ENCODE data around the gene TRPM4.

Gene TRPM4

DNA sequence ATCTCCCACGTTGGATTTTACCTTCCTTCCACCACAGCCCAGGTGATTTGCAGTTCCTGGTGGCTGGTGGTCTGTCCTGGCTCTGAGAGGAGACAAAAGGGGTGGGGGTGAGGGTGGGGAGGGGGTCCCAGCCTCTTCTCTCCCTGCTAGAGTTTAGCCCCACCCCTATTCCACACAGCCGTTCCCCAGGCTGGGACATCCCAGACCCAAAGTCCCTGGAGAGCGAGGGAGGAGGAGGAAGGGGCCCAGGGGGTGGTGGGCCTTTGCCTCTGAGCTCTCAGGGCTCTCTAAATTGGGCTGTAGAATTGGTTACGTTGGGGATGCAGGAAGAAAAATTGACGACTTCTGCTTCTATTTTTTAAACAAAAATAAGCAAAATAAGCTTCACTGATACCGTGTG is 85.5 kb downstream of the TRPM4 start:
- H3K27ac ChIP-seq (ENCODE audit: low read length), result no peak overlapping the region
- H3K27me3 ChIP-seq (ENCODE audit: insufficient read depth, low read length, poor library complexity), result no peaks in the 10 kb centered on the region
- no peak for TF ChIP-seq EZH2 (IDR thresholded peaks at IDR 0.05; ENCODE audit: borderline replicate concordance, low read depth, low read length, severe bottlenecking)
- TF ChIP-seq, protein P1, sequence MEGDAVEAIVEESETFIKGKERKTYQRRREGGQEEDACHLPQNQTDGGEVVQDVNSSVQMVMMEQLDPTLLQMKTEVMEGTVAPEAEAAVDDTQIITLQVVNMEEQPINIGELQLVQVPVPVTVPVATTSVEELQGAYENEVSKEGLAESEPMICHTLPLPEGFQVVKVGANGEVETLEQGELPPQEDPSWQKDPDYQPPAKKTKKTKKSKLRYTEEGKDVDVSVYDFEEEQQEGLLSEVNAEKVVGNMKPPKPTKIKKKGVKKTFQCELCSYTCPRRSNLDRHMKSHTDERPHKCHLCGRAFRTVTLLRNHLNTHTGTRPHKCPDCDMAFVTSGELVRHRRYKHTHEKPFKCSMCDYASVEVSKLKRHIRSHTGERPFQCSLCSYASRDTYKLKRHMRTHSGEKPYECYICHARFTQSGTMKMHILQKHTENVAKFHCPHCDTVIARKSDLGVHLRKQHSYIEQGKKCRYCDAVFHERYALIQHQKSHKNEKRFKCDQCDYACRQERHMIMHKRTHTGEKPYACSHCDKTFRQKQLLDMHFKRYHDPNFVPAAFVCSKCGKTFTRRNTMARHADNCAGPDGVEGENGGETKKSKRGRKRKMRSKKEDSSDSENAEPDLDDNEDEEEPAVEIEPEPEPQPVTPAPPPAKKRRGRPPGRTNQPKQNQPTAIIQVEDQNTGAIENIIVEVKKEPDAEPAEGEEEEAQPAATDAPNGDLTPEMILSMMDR (IDR thresholded peaks at IDR 0.05; ENCODE audit: borderline replicate concordance, extremely low read depth, low read length, poor library complexity, severe bottlenecking), result no peak
- no peak overlapping the region for H3K4me3 ChIP-seq (ENCODE audit: low read depth in 1 of 2, low read length in 2 of 2)
- no peaks in the 10 kb centered on the region for H3K79me2 ChIP-seq (ENCODE audit: insufficient read depth, low read length)
- DNase-seq (no peak), ATAC-seq (ENCODE audit: insufficient read depth, low read depth) (no peak)
- no peak overlapping the region for H3K4me2 ChIP-seq (ENCODE audit: insufficient read depth, low read length)
- H3K9me3 ChIP-seq (ENCODE audit: insufficient read depth, low read length, severe bottlenecking), result no peaks in the 10 kb centered on the region
- no peaks in the 10 kb centered on the region for H3K36me3 ChIP-seq (ENCODE audit: insufficient read depth, low read length)
- no peak overlapping the region for H3K9ac ChIP-seq (ENCODE audit: low read depth, low read length)
- H3K4me1 ChIP-seq (ENCODE audit: insufficient read depth, low read length), result no peaks in the 10 kb centered on the region
- no peak overlapping the region for H2AFZ ChIP-seq (ENCODE audit: low read depth, low read length)
- no peaks in the 10 kb centered on the region for H4K20me1 ChIP-seq (ENCODE audit: insufficient read depth, low read length)

DNA sequence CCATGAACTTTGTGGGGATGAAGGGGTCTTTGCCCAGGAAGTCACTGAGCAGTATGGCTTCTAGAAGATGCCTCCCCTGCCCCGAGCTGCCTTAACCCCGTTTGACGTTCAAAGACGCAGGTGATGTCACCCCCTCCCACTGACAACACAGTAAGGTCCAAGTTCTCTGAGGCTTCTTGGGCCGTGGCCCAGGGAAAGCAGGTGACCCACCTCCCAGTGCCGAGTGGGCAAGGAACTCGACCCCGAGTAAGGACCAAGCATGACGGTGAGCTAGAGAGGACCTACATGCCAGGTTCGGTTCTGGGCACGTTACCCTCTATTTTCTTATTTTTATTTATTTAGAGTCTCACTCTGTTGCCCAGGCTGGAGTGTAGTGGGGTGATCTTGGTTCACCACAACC is 86.1 kb downstream of the TRPM4 start:
- no peak overlapping the region for H2AFZ ChIP-seq (ENCODE audit: low read depth, low read length)
- ATAC-seq (ENCODE audit: insufficient read depth, low read depth), result no peak
- H3K9ac ChIP-seq (ENCODE audit: low read depth, low read length), result no peak overlapping the region
- no peaks in the 10 kb centered on the region for H3K27me3 ChIP-seq (ENCODE audit: insufficient read depth, low read length, poor library complexity)
- no peaks in the 10 kb centered on the region for H4K20me1 ChIP-seq (ENCODE audit: insufficient read depth, low read length)
- no peak overlapping the region for H3K4me2 ChIP-seq (ENCODE audit: insufficient read depth, low read length)
- no peaks in the 10 kb centered on the region for H3K4me1 ChIP-seq (ENCODE audit: insufficient read depth, low read length)
- H3K9me3 ChIP-seq (ENCODE audit: insufficient read depth, low read length, severe bottlenecking), result no peaks in the 10 kb centered on the region
- no peaks in the 10 kb centered on the region for H3K36me3 ChIP-seq (ENCODE audit: insufficient read depth, low read length)
- no peaks in the 10 kb centered on the region for H3K79me2 ChIP-seq (ENCODE audit: insufficient read depth, low read length)
- H3K27ac ChIP-seq (ENCODE audit: low read length), result no peak overlapping the region
- no peak for DNase-seq
- H3K4me3 ChIP-seq (ENCODE audit: low read depth in 1 of 2, low read length in 2 of 2), result no peak overlapping the region
- TF ChIP-seq, protein P1 (IDR thresholded peaks at IDR 0.05; ENCODE audit: borderline replicate concordance, extremely low read depth, low read length, poor library complexity, severe bottlenecking), result no peak
- TF ChIP-seq EZH2 (IDR thresholded peaks at IDR 0.05; ENCODE audit: borderline replicate concordance, low read depth, low read length, severe bottlenecking), result no peak

DNA sequence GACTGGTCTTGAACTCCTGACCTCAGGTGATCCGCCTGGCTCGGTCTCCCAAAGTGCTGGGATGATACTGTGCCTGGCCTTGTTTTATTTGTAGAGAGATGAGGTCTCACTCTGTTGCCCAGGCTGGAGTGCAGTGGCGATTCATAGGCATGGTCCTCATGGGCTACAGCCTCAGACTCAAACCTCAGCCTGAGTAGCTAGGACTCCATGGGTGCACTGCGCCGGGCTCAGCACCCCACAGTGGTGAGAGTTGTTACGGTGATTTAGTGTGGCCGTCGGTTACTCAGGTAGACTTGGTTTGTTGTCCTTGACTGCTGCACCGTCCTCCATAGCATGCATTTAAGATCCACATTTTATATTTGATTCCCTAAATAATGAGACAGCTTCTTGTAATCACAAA is 86.7 kb downstream of the TRPM4 start:
- Histone ChIP-seq H3K4me3 (ENCODE audit: low read depth in 1 of 2, low read length in 2 of 2) (no peak overlapping the region), H3K79me2 (ENCODE audit: insufficient read depth, low read length) (no peaks in the 10 kb centered on the region), H3K4me2 (ENCODE audit: insufficient read depth, low read length) (no peak overlapping the region), H3K4me1 (ENCODE audit: insufficient read depth, low read length) (no peaks in the 10 kb centered on the region), H3K36me3 (ENCODE audit: insufficient read depth, low read length) (no peaks in the 10 kb centered on the region), H3K9ac (ENCODE audit: low read depth, low read length) (no peak overlapping the region), H3K27ac (ENCODE audit: low read length) (no peak overlapping the region), H4K20me1 (ENCODE audit: insufficient read depth, low read length) (no peaks in the 10 kb centered on the region), H3K9me3 (ENCODE audit: insufficient read depth, low read length, severe bottlenecking) (no peaks in the 10 kb centered on the region), H3K27me3 (ENCODE audit: insufficient read depth, low read length, poor library complexity) (no peaks in the 10 kb centered on the region), H2AFZ (ENCODE audit: low read depth, low read length) (no peak overlapping the region)
- ATAC-seq (ENCODE audit: insufficient read depth, low read depth), result no peak
- no peak for TF ChIP-seq EZH2 (IDR thresholded peaks at IDR 0.05; ENCODE audit: borderline replicate concordance, low read depth, low read length, severe bottlenecking)
- TF ChIP-seq, protein P1 (IDR thresholded peaks at IDR 0.05; ENCODE audit: borderline replicate concordance, extremely low read depth, low read length, poor library complexity, severe bottlenecking), result no peak
- no peak for DNase-seq

DNA sequence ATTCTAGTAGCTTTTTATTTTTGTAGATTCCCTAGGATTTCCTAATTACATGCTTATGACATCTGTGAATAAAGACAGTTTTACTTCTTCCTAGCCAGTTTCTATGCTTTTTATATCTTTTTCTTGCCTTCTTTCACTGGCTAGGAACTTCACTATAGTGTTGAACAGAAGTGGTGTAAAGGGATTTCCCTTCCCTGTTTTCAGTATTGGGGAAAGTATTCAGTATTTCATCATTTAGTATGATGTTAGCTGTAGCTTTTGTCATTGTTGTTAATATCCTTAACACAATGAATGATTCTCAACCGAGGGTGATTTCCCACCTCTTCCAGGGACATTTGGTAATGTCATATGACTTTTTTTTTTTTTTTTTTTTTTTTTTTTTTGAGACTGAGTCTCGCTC is 90.1 kb downstream of the TRPM4 start:
- ATAC-seq (ENCODE audit: insufficient read depth, low read depth) (no peak), DNase-seq (no peak)
- Histone ChIP-seq H3K4me2 (ENCODE audit: insufficient read depth, low read length) (no peak overlapping the region), H3K79me2 (ENCODE audit: insufficient read depth, low read length) (no peaks in the 10 kb centered on the region), H3K36me3 (ENCODE audit: insufficient read depth, low read length) (no peaks in the 10 kb centered on the region), H3K9ac (ENCODE audit: low read depth, low read length) (no peak overlapping the region), H4K20me1 (ENCODE audit: insufficient read depth, low read length) (no peaks in the 10 kb centered on the region), H3K4me3 (ENCODE audit: low read depth in 1 of 2, low read length in 2 of 2) (no peak overlapping the region), H3K9me3 (ENCODE audit: insufficient read depth, low read length, severe bottlenecking) (no peaks in the 10 kb centered on the region), H3K4me1 (ENCODE audit: insufficient read depth, low read length) (no peaks in the 10 kb centered on the region), H3K27me3 (ENCODE audit: insufficient read depth, low read length, poor library complexity) (no peaks in the 10 kb centered on the region), H3K27ac (ENCODE audit: low read length) (no peak overlapping the region), H2AFZ (ENCODE audit: low read depth, low read length) (no peak overlapping the region)
- TF ChIP-seq EZH2 (IDR thresholded peaks at IDR 0.05; ENCODE audit: borderline replicate concordance, low read depth, low read length, severe bottlenecking), result no peak
- TF ChIP-seq, protein P1 (IDR thresholded peaks at IDR 0.05; ENCODE audit: borderline replicate concordance, extremely low read depth, low read length, poor library complexity, severe bottlenecking), result no peak

All from DND-41 (cell line).